Mucosa of descending colon (tissue), 3 donors: Measurements from ENCODE around the gene PAFAH1B2. TPM values are rescaled to one million over a fixed set of nuclear protein-coding genes. Genes with fewer than 3 reads are reported as not detected.

Experiments
- ATAC-seq: fragments of 200-7000 bp; cut with Tn5 transposase; one replicate; pipeline ENCODE4 v1.9.1; 2020; ENCODE audit warnings: mild to moderate bottlenecking, moderate library complexity
- DNase-seq, 3 donors: peaks; one replicate each; pipeline ENCODE4 v3.0.0-alpha.2; 2020
- H3K36me3 ChIP-seq: fragments of 200-600 bp; one replicate; pipeline ENCODE4 v1.8.0; 2021; ENCODE audit warnings: low read depth, mild to moderate bottlenecking
- H3K4me1 ChIP-seq: fragments of 200-600 bp; one replicate; pipeline ENCODE4 v1.8.0; 2021; ENCODE audit warnings: low read depth, mild to moderate bottlenecking
- H3K4me3 ChIP-seq: fragments of 200-600 bp; one replicate; pipeline ENCODE4 v1.8.0; 2021; ENCODE audit warnings: mild to moderate bottlenecking
- H3K9me3 ChIP-seq: fragments of 200-600 bp; one replicate; pipeline ENCODE4 v1.8.0; 2021; ENCODE audit warnings: mild to moderate bottlenecking
- intact Hi-C, 2 donors: fragments of 100-400 bp; cut with DNase I in 1 of 2; cut with micrococcal nuclease in 1 of 2; formaldehyde crosslinking; loops; one replicate each; pipeline versions ENCODE4 v1.11.0 to v1.11.1; 2022; cut with DNase I, micrococcal nuclease
- total RNA-seq, 3 donors: library from RNA; stranded (reverse); fragmentation: NEBNext Ultra II Directional in 2 of 3; extraction: Animal tissue kit (Norgen Biotek cat#: 25700) in 2 of 3; gene quantifications; one replicate each; pipeline versions ENCODE4 v1.2.1 to v1.2.4, GENCODE V29; 2021 to 2023
- TF ChIP-seq, protein P1 (sequence below): fragments of 200-600 bp; IDR thresholded peaks from one replicate; pipeline ENCODE4 v1.8.0; 2022; ENCODE audit warnings: antibody characterized with exemption, mild to moderate bottlenecking
- donor health status: DM: no; HTN: no; CAD: no; lungs with moderate emphysema.
- donor health status: DM: no; HTN: no; CAD: no.
- donor health status: DM: no; HTN: yes; CAD: no.

Gene PAFAH1B2
- total RNA-seq, 3 donors from 2014 or later = 67.9 to 72.7 (median 71.9) TPM

GRCh38 chr11:117198613-117199012 is 54.5 kb downstream of the PAFAH1B2 start:
- DNase-seq (peak in 1 of 3 donors; percentile 29), ATAC-seq (no peak)
- TF ChIP-seq, protein P1, sequence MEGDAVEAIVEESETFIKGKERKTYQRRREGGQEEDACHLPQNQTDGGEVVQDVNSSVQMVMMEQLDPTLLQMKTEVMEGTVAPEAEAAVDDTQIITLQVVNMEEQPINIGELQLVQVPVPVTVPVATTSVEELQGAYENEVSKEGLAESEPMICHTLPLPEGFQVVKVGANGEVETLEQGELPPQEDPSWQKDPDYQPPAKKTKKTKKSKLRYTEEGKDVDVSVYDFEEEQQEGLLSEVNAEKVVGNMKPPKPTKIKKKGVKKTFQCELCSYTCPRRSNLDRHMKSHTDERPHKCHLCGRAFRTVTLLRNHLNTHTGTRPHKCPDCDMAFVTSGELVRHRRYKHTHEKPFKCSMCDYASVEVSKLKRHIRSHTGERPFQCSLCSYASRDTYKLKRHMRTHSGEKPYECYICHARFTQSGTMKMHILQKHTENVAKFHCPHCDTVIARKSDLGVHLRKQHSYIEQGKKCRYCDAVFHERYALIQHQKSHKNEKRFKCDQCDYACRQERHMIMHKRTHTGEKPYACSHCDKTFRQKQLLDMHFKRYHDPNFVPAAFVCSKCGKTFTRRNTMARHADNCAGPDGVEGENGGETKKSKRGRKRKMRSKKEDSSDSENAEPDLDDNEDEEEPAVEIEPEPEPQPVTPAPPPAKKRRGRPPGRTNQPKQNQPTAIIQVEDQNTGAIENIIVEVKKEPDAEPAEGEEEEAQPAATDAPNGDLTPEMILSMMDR = no peak
- intact Hi-C loops = no loop called here
- no peak overlapping the region for H3K4me3 ChIP-seq
- H3K4me1 ChIP-seq = peaks cover 28% of the 10 kb centered on the region
- no peaks in the 10 kb centered on the region for H3K9me3 ChIP-seq
- H3K36me3 ChIP-seq = no peaks in the 10 kb centered on the region

DNA sequence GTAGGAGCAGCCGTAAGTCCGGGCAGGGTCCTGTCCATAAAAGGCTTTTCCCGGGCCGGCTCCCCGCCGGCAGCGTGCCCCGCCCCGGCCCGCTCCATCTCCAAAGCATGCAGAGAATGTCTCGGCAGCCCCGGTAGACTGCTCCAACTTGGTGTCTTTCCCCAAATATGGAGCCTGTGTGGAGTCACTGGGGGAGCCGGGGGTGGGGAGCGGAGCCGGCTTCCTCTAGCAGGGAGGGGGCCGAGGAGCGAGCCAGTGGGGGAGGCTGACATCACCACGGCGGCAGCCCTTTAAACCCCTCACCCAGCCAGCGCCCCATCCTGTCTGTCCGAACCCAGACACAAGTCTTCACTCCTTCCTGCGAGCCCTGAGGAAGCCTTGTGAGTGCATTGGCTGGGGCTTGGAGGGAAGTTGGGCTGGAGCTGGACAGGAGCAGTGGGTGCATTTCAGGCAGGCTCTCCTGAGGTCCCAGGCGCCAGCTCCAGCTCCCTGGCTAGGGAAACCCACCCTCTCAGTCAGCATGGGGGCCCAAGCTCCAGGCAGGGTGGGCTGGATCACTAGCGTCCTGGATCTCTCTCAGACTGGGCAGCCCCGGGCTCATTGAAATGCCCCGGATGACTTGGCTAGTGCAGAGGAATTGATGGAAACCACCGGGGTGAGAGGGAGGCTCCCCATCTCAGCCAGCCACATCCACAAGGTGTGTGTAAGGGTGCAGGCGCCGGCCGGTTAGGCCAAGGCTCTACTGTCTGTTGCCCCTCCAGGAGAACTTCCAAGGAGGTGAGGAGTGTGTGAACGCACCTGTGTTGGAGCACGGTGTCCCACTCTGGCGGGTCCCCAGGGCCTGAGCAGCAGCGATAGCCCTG is 55.2 kb downstream of the PAFAH1B2 start, which contains the start of gene TAGLN:
TSS of gene TAGLN (plus strand) at position 318 of the 863 bp plus-strand sequence. CDS start 3,644 bp downstream, outside the sequence.
- intact Hi-C loops = no loop called here
- DNase-seq = peak; percentile 50 to 73 (median 71)
- Histone ChIP-seq H3K4me3 (no peak within 1 kb of the TSS), H3K4me1 (peaks cover 26% of the 10 kb centered on the region), H3K36me3 (no peaks in the 10 kb centered on the region), H3K9me3 (no peaks in the 10 kb centered on the region)
- peak; percentile 22 for ATAC-seq
- TF ChIP-seq, protein P1 = no peak

- Histone ChIP-seq H3K4me1 (peaks cover 21% of the 10 kb centered on the region), H3K4me3 (no peak overlapping the region), H3K36me3 (no peaks in the 10 kb centered on the region), H3K9me3 (no peaks in the 10 kb centered on the region)
- intact Hi-C loops = no loop called here
- DNase-seq (peak in 2 of 3 donors; percentile 32 to 40), ATAC-seq (no peak)
- TF ChIP-seq, protein P1 = no peak
Measured at GRCh38 chr11:117199916-117200812, 56.1 kb downstream of the PAFAH1B2 start.

DNA sequence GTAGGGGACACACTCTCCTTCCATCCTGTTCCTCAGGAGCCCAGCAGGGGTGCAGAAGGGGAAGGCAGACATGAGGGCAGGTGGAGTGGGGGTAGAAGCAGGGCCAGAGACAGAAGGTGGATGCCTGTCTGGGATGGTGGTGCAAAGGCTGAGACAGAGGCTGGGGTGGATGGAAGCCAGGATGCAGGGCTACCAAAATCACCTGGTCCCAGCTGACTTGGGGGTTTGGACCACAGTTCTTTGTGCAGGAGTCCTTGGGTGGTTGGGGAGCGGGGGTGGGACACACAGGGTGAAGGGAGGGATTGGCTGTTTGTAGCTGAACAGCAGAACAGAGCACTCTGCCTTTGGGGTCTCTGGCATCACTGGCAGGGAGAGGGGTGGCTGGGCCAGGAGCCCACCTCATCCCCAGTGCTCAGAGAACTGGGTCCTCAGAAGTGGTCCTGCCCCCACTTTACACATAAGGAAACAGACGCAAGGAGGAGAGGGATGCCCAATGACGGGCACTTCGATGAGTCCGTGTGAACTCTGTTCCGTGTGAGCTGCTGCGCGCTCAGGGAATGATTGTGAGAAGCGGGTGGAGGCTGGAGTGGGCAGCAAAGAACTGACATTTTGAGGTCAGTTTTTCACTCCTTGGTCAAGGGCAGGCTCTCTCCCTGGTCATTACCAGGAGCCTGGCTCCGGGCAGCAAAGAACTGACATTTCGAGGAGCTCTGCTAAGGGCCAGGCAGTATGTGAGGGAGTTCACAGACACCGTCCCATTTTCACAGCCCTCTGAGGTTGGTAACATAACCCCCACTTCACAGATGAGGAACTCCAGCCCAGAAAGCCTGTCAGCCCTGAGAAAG is 56.9 kb downstream of the PAFAH1B2 start:
- TF ChIP-seq, protein P1 = no peak
- Histone ChIP-seq H3K36me3 (no peaks in the 10 kb centered on the region), H3K4me1 (peaks cover 18% of the 10 kb centered on the region), H3K4me3 (no peak overlapping the region), H3K9me3 (no peaks in the 10 kb centered on the region)
- ATAC-seq (no peak), DNase-seq (peak in 2 of 3 donors; percentile 15 to 31)
- intact Hi-C loops = no loop called here
